GM12872 (cell line): ENCODE results near the gene PRUNE2.

Experiments used
- TF ChIP-seq, protein P1 (sequence below): IDR thresholded peaks from 3 replicates; pipeline ENCODE4 v1.5.1; 2011; ENCODE audit warnings: low read depth, mild to moderate bottlenecking, low read length, moderate library complexity; ENCODE audit not compliant: insufficient read depth

The PRUNE2 gene

GRCh38 chr9:76707510-76707909 lies 198.4 kb downstream of the PRUNE2 start:
- TF ChIP-seq, protein P1, sequence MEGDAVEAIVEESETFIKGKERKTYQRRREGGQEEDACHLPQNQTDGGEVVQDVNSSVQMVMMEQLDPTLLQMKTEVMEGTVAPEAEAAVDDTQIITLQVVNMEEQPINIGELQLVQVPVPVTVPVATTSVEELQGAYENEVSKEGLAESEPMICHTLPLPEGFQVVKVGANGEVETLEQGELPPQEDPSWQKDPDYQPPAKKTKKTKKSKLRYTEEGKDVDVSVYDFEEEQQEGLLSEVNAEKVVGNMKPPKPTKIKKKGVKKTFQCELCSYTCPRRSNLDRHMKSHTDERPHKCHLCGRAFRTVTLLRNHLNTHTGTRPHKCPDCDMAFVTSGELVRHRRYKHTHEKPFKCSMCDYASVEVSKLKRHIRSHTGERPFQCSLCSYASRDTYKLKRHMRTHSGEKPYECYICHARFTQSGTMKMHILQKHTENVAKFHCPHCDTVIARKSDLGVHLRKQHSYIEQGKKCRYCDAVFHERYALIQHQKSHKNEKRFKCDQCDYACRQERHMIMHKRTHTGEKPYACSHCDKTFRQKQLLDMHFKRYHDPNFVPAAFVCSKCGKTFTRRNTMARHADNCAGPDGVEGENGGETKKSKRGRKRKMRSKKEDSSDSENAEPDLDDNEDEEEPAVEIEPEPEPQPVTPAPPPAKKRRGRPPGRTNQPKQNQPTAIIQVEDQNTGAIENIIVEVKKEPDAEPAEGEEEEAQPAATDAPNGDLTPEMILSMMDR = no peak

GRCh38 chr9:76704593-76705204 lies 201.2 kb downstream of the PRUNE2 start:
- TF ChIP-seq, protein P1 = peak; percentile 57

DNA sequence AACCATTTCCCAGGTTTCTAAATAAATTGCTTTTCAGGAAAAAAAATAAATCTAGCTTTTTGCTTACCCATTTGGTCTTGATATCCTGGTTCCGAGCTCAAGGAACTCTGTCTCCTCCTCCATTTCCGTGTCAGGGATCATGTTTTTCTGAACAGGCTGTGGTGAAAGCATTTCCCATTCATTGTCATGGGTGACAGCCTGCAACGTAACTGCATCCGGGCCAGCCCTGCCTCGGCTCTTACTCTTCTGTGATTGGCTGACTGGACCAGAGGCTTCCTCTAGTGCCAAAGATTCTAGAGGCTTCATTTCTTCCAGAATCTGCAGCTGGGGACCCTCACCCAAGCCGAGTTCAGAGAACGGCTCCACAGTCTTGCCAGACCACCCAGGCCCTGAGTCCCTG lies 202.6 kb downstream of the PRUNE2 start:
- TF ChIP-seq, protein P1 = no peak

- TF ChIP-seq, protein P1 = no peak
Measured at GRCh38 chr9:76701441-76702039, 204.4 kb downstream of the PRUNE2 start.

- TF ChIP-seq, protein P1 = no peak
Measured at GRCh38 chr9:76700916-76701315, 205.0 kb downstream of the PRUNE2 start.

DNA sequence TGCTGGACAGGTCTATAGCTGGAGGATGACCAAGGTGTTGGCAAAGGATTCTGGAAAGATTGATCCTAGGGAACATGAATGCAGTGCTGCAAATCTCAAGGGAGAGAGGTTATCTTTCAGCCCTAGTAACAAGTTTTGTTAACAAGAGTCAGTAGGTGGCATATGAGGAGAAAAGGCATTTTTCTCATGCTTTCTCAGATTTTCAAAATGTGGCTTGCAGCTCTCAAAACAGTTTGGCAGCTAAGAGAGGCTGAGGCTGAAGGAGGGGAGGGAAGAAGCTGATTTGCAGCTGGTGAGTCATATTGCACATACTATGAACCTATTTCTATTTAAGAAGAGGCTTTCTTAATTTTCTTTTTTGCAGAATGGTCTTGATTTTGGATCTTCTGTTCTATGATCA lies 205.9 kb downstream of the PRUNE2 start:
- TF ChIP-seq, protein P1 = no peak

- TF ChIP-seq, protein P1 = no peak
Measured at GRCh38 chr9:76697554-76697953, 208.4 kb downstream of the PRUNE2 start.
